NCI-H524 (cell line): ENCODE results near the gene DIAPH2.
A peak's percentile ranks its signal among the peaks of the same experiment; 100 is the strongest.

Source experiments
- DNase-seq, 2 experiments: peaks; one replicate each; lab custom pipeline; 2025; lab: John Stamatoyannopoulos, UW

The DIAPH2 gene

GRCh38 chrX:97481228-97481627 lies 796.6 kb downstream of the DIAPH2 start:
- no peak for DNase-seq

DNA sequence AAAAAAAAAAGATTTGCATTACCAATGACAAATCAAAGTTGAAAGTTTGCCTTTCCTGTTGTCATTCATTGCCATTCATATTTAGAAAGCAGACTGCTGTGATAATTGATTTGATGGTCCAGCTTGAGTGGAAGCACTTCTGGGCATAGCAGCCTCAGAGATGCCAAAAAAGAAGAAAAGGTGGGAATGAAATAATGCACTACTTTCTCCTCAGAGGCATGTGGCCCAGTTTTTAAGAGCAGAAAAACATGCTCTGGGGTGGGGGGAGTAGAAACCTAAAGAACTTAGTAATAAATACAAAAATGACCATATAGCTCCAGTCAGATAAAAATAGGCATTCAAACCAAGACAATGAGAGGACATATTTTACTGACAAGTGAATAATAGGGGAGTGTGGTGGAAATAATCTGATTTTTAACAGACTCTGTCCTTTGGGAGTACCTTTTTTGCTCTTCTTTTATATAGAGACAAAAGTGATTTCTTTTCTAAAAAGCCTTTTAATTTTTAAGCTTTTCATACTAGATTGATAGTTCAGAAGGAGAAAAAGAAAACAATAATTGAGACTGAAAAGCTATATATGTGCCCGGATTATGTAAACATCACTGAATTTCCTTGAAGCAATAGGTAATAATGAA lies 798.1 kb downstream of the DIAPH2 start:
- DNase-seq, result no peak

DNA sequence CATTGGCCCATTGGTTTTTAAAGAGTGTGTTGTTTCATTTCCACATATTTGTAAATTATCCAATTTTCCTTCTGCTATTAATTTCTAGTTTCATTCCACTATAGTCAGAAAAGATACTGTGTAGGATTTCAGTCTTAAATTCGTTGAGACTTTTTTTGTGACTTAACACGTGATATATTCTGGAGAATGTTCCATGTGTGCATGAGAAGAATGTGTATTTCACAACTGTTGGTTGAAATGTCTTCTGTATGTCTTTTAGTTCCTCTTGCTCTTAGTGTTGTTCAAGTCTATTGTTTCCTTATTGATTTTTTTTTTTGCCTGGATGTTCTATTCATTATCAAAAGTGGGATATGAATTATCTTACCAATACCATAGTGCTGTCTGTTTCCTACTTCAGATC lies 806.0 kb downstream of the DIAPH2 start:
- DNase-seq, result no peak

DNA sequence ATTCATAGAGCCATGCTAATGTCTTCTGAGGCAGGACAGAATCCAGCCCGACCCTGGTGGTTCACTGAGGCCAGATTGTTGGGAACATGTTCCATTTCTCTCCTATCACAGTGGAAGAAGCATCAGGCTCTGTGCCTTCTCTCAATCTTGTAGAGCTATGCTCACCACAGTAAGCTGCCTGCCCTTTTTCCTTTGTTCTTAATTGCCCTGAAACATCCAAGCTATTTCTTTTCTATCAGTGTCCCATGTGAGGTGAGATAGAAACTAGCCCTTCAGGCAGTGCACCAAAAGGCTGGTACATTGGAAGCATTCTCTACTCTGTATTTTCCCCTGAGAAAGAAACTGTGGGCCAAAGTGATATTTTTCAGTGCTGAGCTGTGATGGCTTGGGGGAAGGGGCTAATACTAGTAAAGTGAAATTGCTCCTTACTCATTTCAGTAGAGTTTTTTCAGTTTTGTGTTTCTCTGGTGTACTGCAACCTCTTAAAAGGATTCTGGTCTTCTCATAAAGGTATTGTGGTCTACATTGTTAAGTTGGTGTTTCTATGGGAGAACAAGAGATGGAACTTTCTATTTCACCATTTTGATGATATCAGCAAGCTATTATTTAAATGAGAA lies 810.2 kb downstream of the DIAPH2 start:
- no peak for DNase-seq

GRCh38 chrX:97498093-97498492 lies 813.5 kb downstream of the DIAPH2 start:
- no peak for DNase-seq

DNA sequence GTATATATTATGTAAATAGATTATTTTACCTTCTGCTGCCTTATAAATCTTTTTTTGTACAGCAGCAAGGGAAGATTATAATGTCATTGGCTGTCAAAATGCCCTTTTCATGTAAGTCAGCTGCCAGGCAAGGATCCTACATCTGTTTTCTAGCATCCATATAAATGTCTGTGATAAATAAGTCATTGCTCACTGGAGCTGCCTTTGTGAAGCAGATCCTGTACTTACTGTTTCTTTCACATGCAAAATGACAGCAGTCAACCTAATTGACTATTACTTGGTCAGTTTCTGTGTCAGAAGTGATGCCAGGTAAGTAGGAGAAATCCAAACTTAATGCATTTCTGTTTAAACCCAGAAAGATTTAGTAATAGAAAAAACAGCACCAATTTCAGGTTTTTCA lies 819.8 kb downstream of the DIAPH2 start:
- DNase-seq, result peak in 1 of 2 experiments; percentile 5

GRCh38 chrX:97517763-97518162 lies 833.1 kb downstream of the DIAPH2 start:
- no peak for DNase-seq

GRCh38 chrX:97522307-97522706 lies 837.7 kb downstream of the DIAPH2 start:
- no peak for DNase-seq

DNA sequence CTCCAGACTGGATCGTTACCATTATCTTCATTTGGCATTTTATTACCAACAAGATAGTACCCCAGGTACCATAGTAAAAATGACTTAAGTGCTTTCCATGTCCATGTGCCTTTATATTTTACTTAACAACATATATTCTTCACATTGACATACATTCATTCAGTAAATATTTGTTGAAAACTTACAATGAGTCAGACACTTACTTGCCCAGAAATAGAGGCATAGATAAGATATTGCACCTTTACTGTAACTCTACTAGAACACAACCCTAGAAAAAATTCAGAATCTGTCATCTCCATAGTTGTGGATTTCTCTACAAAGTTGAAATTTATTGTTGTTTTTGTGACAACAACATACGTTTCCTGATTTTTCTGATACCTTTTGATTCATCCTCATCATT lies 839.7 kb downstream of the DIAPH2 start:
- DNase-seq, result no peak

DNA sequence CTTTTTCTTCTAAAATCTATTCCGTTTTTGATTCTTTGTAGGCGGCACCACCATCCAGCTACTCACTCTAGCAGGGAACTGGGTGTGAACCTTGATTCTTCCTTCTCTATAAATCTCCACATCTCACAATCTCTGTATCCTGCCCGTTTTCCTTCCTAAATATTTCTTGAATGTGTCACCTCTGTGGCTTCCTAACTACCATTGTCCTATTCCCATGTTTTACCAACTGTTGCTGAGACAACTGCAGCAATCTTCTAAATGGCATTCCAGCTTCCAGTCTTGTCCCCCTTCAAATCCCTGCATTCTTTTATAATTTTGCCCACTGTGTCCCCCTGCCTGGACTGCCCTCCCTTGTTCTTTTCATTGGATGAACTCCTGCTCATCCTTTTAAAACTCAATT lies 840.4 kb downstream of the DIAPH2 start:
- no peak for DNase-seq

DNA sequence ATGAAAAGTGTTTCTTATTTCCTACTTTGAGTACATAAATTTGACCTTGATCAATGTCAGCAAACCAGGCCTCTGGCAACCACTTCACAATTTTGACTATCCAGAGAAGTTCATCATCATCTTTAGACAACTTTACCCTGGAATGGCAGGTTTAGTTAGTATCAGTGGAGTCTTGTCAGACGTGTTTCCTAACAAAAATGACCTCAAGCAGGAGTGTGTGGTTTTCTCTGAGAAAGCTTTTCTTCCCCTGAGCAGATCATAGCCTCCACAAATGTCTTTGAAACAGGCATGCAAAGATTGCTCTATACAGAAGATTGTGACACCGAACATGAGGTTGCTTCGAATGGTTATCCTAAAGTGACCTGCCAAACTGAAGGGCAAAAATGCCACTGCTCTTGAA lies 841.3 kb downstream of the DIAPH2 start:
- no peak for DNase-seq

DNA sequence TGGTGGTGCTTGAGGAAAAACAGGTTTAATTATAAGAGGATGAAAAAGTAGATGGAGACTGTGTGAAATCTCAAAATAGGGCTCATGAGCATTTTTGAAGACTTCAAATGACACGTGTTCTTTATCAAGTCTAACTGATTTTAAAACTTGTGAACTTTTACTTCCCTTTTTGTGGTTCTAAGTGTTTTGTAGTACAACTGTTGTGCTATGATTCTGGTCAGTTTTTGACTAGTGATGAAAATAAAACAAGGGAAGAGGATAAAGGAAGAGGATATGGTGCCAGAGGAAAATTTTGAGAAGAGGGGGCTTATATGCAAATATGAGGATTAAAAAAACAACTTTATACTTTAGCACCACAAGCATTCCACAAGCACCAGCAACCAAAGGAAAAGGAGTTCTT lies 843.1 kb downstream of the DIAPH2 start:
- DNase-seq, result no peak

DNA sequence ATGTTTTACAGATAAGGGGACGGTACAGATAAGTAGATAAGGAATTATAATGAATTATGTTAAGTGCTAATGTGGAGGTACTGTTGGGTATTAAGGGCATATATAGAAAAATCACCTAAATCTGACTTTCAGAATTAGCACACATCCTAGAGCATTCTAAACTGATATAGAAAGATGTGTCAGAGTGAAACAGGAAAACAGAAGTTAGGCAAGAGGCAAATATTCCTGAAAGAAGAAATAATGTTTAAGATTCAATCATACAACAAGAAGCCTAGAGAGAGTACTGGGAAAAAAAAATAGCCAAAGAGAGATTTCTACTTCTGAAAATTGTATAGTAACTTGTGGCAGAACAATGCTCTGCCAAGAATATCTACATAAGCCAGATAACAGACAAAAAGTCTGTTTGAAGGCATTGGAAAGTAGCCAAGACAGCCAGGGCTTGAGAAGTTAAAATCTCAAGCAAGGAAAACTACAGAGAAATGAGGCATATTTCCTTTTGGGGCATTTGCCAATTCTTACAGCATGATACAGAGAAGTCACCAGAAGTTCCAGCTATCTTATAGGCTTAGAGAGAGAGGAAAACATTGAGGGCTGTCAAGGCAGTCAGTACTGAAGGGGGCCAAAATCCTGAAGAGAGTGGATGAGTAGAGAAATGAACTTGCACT lies 845.0 kb downstream of the DIAPH2 start:
- no peak for DNase-seq

DNA sequence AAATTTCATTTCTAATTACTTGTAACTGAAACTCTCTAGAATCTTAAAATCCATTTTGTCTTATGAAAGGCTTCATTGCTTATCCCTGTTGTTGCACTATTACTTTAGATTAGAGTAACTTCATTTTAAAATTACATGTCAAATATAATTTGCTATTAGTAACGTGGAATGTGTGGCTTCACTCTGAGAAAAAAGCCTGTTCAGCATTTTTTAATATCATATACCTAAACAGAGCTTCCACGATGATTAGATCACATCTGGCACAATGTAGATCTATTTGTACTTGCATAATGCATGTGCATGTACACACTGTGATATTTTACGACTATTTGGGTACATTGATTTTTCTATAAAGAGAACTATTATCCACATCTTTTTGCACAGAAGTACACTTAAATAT lies 847.2 kb downstream of the DIAPH2 start:
- DNase-seq, result no peak

- DNase-seq, result no peak
Measured at GRCh38 chrX:97538745-97539144, 854.1 kb downstream of the DIAPH2 start.

DNA sequence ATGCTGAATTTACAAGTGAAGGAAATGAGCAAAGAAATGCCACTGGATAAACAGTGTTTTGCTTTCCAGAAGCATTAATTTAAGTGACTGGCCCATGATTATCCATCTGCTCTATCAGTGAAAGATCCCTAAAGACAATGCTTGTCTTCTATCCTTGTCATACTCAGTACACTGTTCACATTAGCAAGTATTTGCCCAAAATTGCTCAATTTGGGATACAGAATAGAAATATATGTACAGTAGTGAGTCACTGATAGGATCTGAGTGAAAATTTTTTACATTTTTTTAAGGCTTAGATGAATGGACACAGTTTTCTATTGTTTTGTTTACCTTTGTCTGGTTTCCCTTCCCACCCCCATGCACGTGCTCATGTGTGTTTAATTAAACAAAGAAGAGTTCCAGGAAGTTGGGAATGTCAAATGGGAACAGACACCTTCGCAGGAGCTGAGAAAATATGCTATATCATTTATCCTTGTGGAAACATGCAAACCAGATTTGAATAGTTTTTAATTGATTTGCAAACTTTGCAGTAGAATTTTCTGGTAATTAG lies 855.4 kb downstream of the DIAPH2 start:
- DNase-seq, result no peak

- DNase-seq, result no peak
Measured at GRCh38 chrX:97547877-97548578, 863.4 kb downstream of the DIAPH2 start.

DNA sequence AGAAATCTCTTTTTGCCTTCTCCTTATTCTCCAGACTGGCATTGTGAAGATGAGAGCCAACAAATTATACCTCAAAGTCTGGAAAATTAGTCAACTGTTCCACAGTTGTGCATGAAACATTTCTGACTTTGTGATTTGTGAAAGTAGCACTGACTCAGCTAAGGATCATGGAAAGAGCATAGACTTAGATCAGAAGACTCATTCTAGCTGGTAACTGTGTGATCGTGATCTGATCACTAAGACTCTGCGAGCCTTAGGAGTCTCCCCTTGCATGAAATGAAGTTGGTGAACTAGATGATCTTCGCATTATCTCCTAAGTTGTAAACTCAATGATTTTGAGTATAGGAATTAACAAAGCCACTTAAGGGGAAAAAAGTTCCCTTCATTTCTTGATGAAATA lies 867.2 kb downstream of the DIAPH2 start:
- DNase-seq, result no peak

- no peak for DNase-seq
Measured at GRCh38 chrX:97553833-97554232, 869.2 kb downstream of the DIAPH2 start.

DNA sequence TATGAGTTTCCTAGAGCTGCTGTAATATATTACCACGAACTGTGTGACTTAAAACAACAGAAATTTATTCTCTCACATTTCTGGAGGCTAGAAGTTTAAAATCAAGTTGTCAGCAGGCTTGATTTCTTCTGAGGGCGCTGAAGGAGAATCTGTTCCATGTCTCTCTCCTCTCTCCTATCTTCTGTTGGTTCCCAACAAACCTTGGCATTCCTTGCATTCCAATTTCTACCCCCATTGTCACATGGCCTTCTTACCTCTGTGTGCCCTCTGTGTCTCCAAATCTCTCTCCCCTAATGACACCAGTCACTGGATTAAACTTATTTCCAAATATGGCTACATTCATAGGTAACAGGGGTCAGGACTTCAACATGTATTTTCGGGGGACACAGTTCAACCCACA lies 871.7 kb downstream of the DIAPH2 start:
- no peak for DNase-seq

DNA sequence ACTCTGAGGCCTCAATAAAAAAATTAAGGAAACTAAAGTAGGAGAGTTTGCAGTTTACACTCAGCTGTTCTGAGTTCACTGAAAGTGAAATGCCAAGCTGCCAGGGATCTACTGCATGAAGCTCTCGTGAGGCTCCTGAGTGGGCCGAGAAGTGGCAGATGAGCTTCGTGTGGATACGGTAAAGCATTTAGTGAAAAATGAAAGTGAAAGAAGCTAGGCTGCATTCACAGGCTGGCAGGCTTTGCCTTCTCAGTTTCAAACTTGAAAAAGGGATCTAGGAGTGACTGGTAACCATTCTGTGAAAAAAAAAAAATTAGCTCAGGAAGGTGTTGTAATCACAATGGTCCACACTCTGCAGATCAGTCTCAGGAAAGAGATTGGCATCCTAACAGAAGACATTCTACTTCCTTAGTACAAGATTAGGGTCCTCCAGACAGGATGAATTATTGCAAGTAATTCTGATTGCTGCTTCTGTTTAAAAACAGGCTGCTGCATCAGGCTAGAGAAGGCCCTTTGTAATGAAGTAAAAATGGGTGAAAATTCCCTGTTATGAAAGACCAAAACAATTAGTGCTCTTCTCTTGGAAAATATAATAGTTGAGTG lies 879.0 kb downstream of the DIAPH2 start:
- peak; percentile 42 to 66 for DNase-seq

- DNase-seq, result peak; percentile 17 to 73
Measured at GRCh38 chrX:97564496-97564895, 879.9 kb downstream of the DIAPH2 start.
